GM19035 (cell line): ENCODE measurements around the gene GJE1.

Experiments
- ATAC-seq: cut with Tn5 transposase; IDR thresholded peaks from one replicate; pipeline ENCODE4 v1.9.1; 2021; ENCODE audit not compliant: unreplicated experiment

The GJE1 gene

GRCh38 chr6:142162780-142163179 lies 30.1 kb downstream of the GJE1 start:
- ATAC-seq, result no peak

GRCh38 chr6:142165227-142165626 lies 32.5 kb downstream of the GJE1 start:
- ATAC-seq, result no peak

- ATAC-seq, result no peak
Observed at GRCh38 chr6:142167071-142167470, 34.3 kb downstream of the GJE1 start.

- no peak for ATAC-seq
Observed at GRCh38 chr6:142167486-142167885, 34.8 kb downstream of the GJE1 start.

- ATAC-seq, result no peak
Observed at GRCh38 chr6:142171351-142171750, 38.6 kb downstream of the GJE1 start.

- ATAC-seq, result no peak
Observed at GRCh38 chr6:142172758-142173157, 40.0 kb downstream of the GJE1 start.

- ATAC-seq, result no peak
Observed at GRCh38 chr6:142173980-142174379, 41.3 kb downstream of the GJE1 start.

- no peak for ATAC-seq
Observed at GRCh38 chr6:142174703-142175102, 42.0 kb downstream of the GJE1 start.

- ATAC-seq, result no peak
Observed at GRCh38 chr6:142178129-142178528, 45.4 kb downstream of the GJE1 start.

- ATAC-seq, result no peak
Observed at GRCh38 chr6:142182004-142182403, 49.3 kb downstream of the GJE1 start.

- ATAC-seq, result no peak
Observed at GRCh38 chr6:142183351-142183750, 50.6 kb downstream of the GJE1 start.

- no peak for ATAC-seq
Observed at GRCh38 chr6:142184307-142184706, 51.6 kb downstream of the GJE1 start.
